Inferior parietal cortex (tissue), 1 donor: ENCODE data around the gene TMPRSS6.

Experiments
- DNase-seq: peaks from one replicate; pipeline ENCODE4 v3.0.0-alpha.2; 2016; ENCODE audit errors: extremely low spot score

TMPRSS6 gene

DNA sequence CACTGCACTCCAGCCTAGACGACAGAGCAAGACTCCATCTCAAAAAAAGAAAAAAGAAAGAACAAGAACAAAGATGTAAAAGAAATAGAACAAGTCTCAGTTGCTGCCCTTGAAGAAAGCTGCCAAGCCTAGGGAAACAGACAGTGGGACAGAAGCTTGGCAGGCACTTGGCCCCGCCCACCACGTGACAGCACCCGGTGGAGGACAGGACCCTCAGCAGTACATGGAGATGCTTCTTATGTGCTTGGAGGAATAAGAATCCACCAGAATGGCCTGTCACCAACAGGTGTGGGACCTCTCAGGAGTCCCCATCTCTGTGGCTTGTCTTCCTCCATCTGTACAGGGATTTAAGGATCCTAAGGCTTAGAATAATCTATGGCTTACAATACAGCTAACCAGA is 7.6 kb upstream of the TMPRSS6 start:
- DNase-seq: no peak

DNA sequence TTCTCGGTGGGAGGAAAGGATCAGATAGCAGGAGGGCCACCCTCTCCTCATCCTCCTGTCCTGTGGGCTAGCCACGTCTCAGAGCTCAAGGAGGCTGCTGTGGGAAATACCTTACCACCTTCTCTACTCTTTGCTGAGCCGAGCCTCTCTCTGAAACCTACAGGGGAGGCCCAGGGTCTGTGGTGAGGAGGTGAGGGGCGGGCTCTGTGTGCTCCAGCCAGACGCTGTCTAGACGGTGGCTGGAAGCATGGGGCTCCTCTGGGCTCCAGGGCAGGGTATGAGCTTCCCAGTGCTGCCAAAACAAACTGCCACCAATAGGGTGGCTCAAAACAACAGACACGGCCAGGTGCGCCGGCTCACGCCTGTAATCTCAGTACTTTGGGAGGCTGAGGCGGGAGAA is 5.5 kb upstream of the TMPRSS6 start:
- no peak for DNase-seq

DNA sequence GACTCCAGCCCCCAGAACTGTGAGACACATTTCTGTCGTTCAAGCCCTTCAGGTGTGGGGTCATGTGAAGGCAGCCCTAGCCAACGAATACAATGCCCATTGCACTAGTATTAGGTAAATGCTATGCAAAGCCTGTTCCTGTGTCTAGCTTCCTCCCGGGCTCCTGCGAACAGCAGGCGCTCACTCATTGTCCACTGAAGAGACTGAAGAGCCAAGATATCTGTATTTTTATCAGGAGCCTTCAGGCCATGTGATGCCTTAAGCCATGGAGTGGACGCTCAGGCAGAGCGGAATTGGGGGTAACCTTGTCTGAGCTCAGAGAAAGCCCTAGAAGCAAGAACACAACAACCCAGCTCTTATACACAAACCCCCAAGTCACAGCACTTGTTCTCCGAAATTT is 4.2 kb upstream of the TMPRSS6 start:
- no peak for DNase-seq

DNA sequence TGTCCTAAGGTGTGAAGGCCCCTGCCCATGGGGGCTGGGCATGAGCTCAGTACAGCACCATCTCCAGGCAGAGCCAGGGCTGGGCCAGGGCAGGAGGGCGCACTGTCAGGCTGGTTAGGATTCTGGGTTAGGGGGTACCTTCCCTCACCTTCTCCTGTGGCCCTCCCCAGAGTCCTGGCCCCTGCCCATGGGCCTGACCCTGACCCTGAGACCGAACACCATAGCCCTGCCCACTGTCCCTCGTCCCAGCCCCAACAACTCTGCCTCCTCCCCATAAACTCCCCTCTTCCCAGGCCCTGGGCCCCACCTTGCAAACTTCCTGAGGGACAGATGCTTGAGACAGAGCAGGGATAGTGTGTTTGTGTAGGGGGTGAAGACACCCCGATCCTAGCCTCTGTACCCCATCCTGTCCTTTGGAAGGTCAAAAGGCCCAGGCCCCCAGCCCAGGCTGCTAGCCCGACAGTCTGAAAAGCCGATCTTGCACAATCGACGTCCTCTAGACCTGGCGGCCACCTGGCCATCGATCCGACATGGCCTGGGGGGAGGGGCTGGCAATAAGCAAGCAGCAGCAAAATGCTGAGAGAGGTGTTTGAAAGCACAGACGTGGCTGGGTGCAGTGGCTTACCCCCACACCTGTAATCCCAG is 2.7 kb upstream of the TMPRSS6 start:
- DNase-seq: no peak

DNA sequence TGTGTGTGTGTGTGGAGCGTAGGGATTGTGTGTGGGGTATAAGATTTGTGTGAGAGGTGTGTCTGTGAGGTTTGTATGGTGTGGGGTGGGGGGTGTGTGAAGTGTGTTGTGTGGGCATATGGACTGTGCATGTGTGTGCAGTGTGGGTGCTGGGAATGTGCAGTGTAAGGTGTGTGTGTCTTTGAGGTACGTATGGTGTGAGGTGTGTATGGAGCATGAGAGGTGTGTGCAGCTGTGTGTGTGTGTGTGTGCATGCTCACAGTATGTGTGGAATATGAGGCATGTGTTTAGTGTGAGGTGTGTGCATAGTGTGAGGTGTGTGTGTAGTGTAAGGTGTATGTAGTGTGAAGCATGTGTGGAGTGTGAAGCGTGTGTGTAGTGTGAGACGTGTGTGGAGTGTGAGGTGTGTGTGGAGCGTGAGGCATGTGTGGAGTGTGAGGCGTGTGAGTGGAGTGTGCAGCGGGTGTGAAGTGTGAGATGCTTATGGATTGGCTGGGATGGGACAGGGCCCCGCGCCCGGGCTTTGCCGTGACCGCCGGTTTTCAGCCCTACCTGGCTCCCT is 1.7 kb upstream of the TMPRSS6 start:
- no peak for DNase-seq

DNA sequence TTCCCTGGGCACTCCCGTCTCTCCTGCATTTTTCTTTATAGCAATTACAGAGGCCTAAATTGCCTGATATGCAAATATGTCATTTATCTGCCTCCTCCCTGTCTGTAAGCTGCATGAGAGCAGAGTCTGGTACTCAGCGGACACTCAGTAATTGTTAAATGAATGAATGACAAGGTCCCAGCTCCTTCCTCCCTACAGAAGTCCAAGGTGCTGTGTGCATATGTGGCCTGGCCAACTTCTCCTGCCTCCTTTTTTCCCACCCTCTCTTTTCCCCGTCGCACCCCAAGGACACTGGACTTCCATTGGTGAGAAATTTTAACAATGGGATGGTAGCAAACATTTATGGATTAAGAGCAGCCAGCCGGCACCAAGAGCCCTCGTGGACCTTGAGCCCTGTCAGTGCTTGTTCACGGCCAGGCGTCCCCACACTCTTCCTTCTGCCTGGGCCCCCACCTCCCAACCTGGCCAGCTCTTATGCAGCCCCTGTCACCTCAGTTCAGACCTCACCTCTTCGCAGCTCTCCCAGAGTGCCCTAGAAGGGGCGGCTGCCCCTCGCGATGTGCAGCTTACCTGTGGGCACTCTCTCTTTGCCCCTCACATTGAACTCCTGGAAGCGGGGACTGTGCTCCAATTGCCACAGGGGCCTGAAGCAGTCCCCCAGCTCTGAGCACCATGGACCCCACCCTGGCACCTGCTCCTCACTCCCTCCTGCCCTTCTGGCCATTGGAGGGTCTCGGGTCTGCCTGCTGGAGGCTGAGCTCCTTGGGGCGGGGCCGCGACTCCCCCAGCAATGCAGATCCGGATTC is 1.5 kb downstream of the TMPRSS6 start:
- no peak for DNase-seq

DNA sequence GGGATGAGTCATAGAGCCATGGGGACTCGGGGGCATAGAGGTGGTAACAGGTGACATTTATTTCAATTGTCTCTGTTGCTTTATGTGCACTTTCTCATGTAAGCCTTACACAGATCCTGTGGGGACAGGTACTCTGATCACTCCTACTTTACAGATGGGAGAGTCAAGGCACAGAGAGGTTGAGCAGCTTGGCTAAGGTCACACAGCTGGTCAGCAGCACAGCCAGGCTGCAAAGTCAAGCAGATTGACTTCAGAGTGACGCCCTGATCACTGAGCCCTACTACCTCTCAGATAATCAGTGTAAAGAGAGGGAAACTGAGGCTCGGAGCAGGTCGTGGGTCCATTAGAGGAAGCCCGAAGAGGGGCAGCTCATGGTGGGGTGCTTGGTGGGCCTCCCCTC is 3.5 kb downstream of the TMPRSS6 start:
- DNase-seq: no peak

DNA sequence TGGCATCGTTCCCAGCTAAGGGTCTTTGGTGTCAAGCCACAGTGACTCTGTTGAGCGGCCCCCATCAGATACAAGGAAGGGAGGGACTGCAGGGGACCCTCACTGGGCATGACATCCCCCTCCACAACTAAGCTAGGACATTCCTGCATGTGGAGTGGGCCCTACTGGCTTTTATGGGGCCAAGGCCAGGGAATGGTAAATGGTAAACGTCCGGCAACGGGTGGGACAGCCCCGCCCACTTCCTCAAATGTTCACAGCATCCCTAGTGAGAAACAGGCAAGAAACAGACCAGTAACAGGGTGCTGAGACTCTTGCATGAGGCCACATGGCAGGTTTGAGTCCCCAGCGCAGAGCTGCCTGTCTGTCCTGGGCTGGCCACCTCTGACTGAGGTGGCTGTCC is 4.4 kb downstream of the TMPRSS6 start:
- no peak for DNase-seq

DNA sequence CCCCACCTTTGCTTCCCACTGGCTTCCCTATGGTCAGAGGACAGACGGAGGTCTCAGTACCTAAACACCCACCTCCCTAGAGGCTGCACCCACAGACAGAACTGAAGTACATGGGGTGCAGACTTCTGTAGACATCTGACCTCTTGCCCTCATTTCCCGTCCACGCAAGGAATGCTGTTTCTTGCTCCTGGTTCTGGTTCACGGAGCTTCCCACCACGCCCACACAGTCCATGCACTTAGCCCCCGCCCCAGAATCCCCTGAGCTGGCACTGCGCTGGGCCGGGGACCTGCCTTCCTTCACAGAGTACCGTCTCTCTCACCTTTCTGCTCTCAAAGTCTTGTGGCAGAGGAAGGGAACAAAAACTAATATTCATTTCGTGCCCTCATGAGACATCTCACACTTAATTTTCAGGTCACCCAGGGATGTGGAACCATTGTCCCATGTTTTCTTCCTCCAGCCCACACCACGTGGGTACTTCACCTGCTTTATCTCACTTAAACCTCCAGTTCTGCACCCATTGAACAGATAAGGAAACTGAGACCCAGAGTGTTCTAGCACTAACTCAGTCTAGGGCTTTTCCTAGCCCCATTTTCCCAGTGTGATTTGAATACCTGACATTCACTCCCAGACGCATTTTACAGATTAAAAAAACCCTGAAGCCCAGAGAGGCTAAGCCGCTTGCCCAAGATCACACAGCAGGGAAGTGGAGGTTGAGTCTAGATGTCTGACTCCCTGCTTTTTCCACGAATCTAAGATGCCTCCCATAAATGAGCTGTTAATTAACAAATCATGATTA is 5.7 kb downstream of the TMPRSS6 start:
- no peak for DNase-seq

DNA sequence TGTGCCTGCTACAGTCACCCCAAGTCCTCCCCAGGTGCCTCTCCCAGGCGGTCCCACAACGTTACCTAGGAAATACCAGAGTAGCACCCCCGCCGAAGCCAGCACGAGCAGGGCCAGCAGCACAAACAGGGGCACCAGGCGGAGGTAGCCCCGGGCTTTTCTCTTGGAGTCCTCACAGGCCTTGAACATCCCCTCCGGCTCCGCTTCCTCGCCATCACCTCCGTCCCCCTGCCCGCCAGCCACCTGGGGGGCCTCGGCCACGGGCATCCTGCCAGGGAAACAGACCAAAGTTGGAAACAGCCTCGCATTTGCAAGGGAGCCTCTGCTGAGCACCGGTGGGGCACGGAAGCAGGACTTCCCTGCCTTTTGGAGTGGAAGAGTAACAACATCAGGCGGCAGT is 6.4 kb downstream of the TMPRSS6 start:
- DNase-seq: no peak

DNA sequence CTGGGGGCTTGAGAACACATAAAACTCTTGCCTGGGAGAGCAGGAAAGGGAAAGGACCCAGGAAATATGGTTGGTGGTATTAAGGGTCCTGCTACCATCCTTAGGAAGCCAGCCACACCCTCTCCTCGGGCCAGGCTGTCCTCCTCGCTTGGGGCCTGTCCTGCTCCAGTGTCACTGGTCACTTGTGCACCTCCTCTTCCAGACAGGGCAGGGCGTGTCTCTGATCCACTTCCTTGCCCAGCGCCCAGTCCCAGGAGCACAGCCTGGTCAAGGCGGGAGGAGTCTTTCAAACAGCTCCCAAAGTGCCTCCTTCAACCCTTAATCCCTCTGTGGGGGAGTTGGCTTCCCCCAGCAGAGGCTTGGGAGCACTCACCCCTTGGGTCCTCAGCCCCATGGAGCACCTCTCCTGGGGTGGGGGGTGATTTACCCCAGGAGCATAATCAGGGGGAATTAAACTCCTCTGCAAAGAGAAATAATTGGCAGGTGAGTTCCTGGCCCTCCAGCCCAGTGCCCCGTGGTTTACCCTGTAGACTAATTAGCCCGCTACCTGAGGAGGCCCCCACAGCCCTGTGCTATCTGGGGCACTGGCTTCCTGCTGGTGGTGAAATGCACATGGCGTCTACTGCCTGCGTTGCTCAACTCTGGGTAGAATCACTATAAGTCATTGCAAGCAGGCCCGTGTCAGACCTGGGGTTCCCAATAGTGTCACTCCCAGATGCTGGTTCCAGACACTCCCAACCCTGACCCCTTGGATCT is 8.0 kb downstream of the TMPRSS6 start:
- no peak for DNase-seq

DNA sequence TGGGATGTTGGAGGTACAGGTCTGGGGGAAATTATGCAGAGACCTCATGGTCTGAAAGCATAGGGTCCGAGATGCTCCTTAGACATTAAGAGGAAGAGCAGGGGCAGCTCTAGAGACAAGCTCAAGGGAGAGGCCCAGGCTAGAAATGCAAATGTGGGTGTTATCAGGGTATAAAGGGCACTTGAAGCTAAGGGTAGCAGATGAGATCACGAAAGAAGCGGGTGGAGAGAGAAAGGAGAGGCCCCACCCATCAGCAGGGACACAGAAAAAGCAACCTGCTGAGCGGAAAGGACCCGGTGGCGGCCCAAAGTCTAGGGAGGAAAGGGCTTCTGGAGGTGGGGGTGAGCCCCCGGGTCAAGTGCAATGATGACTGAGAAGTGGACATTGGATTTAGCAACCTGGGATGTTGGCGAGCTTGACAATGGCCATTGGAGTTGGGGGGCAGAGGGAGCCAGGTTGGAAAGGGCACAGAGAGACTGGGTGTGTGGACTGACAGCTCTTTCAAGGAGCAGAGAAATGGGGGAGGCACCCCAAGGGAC is 8.9 kb downstream of the TMPRSS6 start:
- no peak for DNase-seq

DNA sequence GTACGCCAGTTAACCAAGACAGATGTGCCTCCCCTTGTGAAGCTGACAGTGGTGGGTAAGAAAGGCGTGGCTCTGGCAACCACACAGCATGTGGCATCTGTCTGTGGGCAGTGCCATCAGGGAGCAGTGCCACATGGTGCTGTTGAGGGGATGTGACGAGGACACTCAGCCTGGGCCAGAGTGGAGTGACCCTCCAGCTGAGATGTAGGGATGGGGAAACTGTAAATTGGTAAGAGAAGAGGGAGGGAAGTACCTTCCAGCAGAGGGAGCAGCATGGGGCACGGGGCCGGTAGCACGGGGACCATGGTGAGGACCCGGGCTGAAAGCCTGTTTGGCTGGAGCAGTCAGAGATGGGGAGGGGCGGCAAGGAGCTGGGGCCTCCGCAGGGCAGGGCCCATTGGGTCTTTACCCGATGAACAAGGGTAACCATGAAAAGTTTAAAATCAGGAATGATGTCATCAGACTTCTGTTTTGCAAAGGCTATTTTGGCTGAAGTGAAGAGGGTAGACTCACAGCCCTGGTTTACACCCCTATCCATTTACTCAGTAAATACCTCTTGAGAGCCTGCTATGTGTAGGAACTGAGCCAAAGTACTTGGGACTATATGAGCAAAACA is 10.4 kb downstream of the TMPRSS6 start:
- no peak for DNase-seq

DNA sequence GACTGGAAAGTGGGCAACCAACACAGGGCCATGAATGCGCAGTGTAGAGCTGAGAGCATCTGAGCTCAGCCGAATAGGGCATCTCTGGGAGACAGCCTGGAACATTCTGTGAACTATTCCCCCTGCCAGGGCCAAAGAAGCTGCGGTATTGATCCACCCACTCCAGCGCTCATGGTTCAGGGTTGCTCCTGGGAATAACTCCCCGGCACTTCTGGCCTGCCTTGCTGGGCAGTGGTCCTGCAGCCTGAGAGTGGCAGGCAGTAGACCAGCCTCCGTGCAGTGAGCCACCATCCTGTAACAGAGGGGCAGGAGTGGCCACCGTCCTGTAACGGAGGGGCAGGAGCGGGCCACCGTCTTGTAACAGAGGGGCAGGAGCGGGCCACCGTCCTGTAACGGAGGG is 12.2 kb downstream of the TMPRSS6 start:
- no peak for DNase-seq

DNA sequence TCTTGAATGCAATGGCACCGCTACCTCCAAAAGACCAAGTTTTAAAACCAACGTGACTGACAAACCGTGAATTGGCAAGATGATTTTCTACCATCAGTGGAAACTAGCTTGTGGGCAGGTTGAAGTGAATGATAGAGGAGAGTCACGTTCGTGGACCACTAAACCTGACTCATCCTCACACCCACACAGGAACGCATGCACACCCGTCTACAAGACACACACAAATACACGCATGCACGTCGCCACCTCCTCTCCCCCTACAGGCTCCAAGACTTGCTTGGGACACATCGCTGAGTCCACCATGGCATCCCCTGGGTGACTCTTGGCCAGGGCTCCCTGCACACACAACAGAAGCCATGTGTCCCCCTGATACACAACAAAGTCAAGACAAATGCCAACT is 14.4 kb downstream of the TMPRSS6 start:
- DNase-seq: no peak

DNA sequence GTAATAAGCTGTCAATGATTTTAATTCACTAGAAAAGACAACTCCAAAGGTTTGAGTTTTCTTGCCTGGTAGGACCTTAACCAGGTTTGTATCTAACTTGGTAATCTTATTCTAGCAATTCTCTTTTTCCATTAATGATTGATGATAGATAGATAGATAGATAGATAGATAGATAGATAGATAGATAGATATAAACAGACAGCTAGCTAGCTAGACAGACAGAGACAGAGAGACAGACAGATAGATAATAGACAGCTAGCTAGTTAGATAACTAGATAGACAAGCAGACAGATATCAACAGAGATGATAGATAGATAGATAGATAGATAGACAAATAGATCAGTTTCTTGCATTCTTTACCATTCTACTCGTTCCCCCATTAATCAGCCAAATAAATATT is 15.3 kb downstream of the TMPRSS6 start:
- DNase-seq: no peak

DNA sequence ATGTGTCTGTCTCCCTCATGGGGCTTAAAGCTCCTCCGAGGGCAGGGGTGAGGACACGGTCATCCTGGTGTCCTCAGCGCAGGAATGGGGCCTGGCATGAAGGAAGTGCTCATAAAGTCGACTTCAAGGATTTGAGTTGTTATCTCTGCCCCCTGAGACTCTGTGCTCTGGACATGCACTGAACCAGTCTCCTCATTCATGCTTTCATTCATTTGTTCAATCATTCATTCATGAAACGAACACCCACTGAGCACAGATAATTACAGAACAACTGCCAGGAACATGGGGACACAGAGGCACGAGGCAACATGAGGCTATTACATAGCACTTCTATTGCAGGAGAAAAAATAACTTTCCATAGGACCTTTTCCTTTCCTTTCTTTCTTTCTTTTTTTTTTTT is 16.5 kb downstream of the TMPRSS6 start:
- no peak for DNase-seq

DNA sequence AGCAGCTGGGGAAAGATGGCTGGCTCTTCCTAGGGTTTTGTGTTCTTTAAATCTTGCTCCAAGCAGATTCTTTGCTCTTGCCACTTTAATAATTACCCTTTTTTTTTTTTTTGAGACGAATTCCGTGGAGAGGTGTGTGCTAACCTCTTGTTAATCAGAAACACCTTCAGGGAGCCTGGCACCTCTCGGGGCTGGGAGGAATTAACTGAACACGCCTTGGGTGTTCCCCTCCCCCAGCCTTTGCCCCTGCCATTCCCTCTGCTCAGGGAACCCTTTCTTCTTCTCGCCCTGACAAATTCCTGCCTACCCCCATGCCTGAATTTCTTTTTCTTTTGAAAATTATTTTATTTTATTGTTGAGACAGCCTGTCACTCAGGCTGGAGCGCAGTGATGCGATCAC is 17.5 kb downstream of the TMPRSS6 start:
- DNase-seq: no peak

DNA sequence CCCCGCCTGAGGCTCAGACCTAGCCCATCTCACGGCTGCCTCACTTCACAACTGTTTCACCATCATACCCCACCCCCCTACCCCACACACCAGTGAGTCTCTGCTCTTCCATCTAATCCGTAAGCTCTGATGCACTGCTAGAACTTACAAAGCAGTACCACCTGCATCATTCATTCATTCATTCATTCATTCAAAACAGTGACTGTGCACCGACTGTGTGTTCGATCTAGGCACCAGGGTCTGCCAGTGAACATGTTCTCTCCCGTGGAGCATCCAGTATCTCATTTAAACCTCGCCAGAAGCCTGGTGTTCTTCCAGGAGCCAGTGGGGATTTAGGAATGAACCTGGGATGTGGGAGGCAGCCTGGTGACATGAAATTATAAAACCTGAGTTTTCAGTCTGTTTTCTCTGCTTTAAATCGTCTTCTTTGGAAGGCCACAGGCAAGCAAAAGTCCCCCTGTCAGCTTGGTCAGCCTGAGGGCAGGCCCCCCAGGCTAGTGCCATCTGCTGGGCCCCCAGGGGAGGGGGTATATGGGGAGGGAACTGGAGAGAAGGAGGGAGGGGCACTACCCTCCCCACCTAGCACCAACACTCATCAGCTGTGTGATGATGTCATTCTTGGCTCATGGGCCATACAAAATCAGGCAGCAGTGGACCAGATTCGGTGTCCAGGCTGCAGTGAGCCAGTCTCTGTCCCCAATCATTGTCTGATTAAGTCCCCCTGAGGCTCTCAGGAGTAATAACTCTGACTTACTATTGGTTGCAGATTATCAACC is 18.4 kb downstream of the TMPRSS6 start:
- no peak for DNase-seq

DNA sequence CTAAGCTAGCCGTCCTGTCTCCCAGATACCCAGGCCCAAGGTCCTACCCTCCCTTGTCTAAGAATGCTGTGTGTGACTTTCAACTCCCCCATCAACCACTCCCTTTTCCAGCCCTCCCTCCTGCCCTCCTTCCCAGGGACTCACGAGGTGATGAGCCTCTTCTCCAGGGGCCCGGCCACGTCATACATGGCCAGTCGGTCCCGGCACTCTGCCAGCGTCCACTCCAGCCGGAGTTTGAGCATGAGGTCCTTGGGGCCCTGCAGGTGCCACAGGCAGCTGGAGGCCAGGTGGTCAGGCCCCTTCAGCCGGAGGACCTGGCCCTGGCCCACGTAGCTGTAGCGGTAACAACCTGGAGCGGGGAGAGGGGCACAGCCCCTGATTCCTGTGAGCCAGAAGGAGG is 20.1 kb downstream of the TMPRSS6 start:
- DNase-seq: no peak
